ENCODE data around the gene TTC1.

TTC1 gene

GRCh38 chr5:160071916-160072315, 63.0 kb downstream of the TTC1 start:
- no peak for DNase-seq (ENCODE audit: low spot score)
- no peak for TF ChIP-seq CTCF (IDR thresholded peaks at IDR 0.05; ENCODE audit: extremely low read depth, insufficient read depth, missing control alignments)
- in situ Hi-C loops (cut with MboI; ENCODE audit: low pct_unique_long_range_greater_than_20kb, low sequenced_read_pairs, unreplicated experiment) = no loop called here

- in situ Hi-C loops (cut with MboI; ENCODE audit: low pct_unique_long_range_greater_than_20kb, low sequenced_read_pairs, unreplicated experiment) = no loop called here
- DNase-seq (ENCODE audit: low spot score) = no peak
- TF ChIP-seq CTCF (IDR thresholded peaks at IDR 0.05; ENCODE audit: extremely low read depth, insufficient read depth, missing control alignments) = no peak
These were observed 66.1 kb downstream of the TTC1 start for GRCh38 chr5:160075073-160075472.

GRCh38 chr5:160076997-160077396, 68.1 kb downstream of the TTC1 start:
- TF ChIP-seq CTCF (IDR thresholded peaks at IDR 0.05; ENCODE audit: extremely low read depth, insufficient read depth, missing control alignments) = no peak
- DNase-seq (ENCODE audit: low spot score) = no peak
- in situ Hi-C loops (cut with MboI; ENCODE audit: low pct_unique_long_range_greater_than_20kb, low sequenced_read_pairs, unreplicated experiment) = no loop called here

GRCh38 chr5:160079753-160080152, 70.8 kb downstream of the TTC1 start:
- in situ Hi-C loops (cut with MboI; ENCODE audit: low pct_unique_long_range_greater_than_20kb, low sequenced_read_pairs, unreplicated experiment) = no loop called here

GRCh38 chr5:160081495-160081894, 72.6 kb downstream of the TTC1 start:
- DNase-seq (ENCODE audit: low spot score) = no peak
- in situ Hi-C loops (cut with MboI; ENCODE audit: low pct_unique_long_range_greater_than_20kb, low sequenced_read_pairs, unreplicated experiment) = no loop called here
- TF ChIP-seq CTCF (IDR thresholded peaks at IDR 0.05; ENCODE audit: extremely low read depth, insufficient read depth, missing control alignments) = no peak

More at GRCh38 chr5:160079753-160080152, 70.8 kb downstream of the TTC1 start:
- no peak for DNase-seq (ENCODE audit: low spot score)
- TF ChIP-seq CTCF (IDR thresholded peaks at IDR 0.05; ENCODE audit: extremely low read depth, insufficient read depth, missing control alignments) = no peak

GRCh38 chr5:160082614-160083500, 73.9 kb downstream of the TTC1 start:
- no peak for DNase-seq (ENCODE audit: low spot score)
- in situ Hi-C loops (cut with MboI; ENCODE audit: low pct_unique_long_range_greater_than_20kb, low sequenced_read_pairs, unreplicated experiment) = no loop called here
- no peak for TF ChIP-seq CTCF (IDR thresholded peaks at IDR 0.05; ENCODE audit: extremely low read depth, insufficient read depth, missing control alignments)

All from GM13977 (cell line).